Inferior parietal cortex (tissue), 1 donor: Measurements from ENCODE around the gene LANCL1.
"Not testable (repeated sequence)": the region's sequence is repeated elsewhere in the genome, so short reads cannot be mapped to it uniquely, and the experiment has no call there.

Experiments
- DNase-seq: peaks from one replicate; pipeline ENCODE4 v3.0.0-alpha.2; 2016; ENCODE audit errors: extremely low spot score

The LANCL1 gene

DNA sequence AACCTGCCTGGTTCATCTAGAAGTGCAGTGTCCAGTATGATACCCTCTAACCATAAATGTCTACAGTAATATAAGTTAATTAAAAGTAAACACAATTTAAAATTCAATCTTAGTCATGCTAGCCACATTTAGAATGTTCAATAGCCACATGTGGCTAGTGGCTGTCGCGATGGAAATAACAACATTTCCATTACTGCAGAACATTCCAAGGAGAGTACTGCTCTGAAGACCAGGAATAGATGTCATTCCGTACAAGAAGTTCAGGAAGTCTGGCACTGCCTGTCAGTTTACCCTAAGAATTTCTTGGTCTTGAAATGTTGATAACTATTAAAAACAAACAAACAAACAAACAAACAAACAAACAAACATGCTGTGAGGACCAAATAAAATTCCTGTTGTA, 17.2 kb downstream of the LANCL1 start:
- no peak for DNase-seq

GRCh38 chr2:210458395-210458794, 18.2 kb downstream of the LANCL1 start:
- DNase-seq = no peak

- no peak for DNase-seq
These were observed 20.0 kb downstream of the LANCL1 start for GRCh38 chr2:210456571-210456970.

DNA sequence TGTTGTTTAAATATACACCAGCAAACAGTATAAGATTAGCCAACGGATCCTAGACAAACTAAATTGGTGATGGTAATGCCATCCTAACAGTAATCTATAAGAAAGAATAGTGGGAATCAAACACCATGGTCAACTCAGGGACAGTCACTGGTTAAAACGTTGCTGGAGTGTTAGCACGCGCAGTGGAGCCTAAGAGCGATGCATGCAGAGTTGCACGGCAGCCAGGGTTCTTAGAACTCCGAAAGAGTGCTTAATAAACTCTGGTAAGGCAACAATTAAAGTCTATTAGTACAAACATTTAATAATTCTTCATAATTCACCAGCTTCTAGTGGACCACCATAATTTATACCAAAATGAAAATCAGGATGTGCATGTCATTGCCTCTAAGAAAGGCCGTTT, 22.2 kb downstream of the LANCL1 start:
- no peak for DNase-seq

GRCh38 chr2:210452194-210452593, 24.4 kb downstream of the LANCL1 start:
- DNase-seq = no peak

DNA sequence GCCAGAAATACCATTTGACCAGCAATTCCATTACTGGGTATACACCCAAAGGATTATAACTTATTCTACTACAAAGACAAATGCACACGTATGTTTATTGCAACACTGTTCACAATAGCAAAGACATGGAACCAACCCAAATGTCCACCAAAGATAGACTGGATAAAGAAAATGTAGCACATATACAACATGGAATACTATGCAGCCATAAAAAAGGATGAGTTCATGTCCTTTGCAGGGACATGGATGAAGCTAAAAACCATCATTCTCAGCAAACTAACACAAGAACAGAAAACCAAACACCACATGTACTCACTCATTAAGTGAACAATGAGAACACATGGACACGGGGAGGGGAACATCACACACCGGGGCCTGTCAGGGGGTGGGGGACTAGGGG, 25.6 kb downstream of the LANCL1 start:
- not testable (repeated sequence) for DNase-seq

- no peak for DNase-seq
These were observed 30.8 kb downstream of the LANCL1 start for GRCh38 chr2:210445732-210446131.

DNA sequence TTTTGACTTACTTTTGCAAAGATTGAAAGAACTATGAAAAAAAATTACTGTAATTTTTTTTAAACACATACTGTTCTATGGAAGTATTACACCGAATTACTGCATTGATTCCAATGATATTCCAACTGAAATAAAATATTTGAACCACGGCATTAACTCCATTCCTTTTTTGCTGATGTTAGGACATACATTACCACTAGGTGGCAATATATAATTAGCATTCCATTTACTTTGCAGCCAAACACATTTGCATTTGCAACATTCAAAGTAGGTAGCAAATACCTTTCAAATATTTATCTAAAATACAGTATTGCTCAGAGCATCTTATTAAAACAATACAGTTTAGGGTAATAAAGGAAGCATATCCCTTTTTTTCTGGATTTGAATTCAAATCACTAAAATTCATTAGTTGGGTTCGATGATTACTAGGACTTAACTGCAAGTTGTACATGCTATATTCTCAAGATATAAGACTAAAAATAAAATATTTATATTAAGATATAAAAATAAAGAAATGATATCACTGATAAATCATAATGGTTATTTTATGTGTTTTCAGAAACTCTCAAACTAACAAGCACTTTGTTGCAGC, 31.3 kb downstream of the LANCL1 start:
- DNase-seq = peak; percentile 53

GRCh38 chr2:210443527-210443926, 33.0 kb downstream of the LANCL1 start:
- DNase-seq = no peak

GRCh38 chr2:210442878-210443277, 33.7 kb downstream of the LANCL1 start:
- DNase-seq = no peak

DNA sequence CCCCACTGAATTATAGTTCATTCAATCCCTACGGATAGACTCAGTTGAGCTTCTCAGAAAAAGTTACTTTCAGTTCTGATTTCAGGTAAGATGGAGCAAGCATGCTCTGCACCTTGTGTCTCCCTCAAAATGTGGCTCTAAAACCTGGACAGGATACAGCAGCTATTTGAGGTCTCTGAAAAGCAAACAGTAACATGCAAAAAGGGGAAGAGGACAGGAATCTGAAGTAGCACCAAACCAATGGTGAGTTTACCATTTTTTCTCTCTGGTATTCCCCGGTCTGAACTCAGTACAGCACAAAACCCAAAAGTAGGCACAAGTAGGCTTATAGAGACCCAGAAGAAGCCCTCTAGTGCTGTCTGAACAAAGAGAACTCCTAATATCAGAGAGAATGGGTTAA, 34.1 kb downstream of the LANCL1 start:
- DNase-seq = no peak

- no peak for DNase-seq
These were observed 36.4 kb downstream of the LANCL1 start for GRCh38 chr2:210440206-210440605.

GRCh38 chr2:210435439-210435838, 41.1 kb downstream of the LANCL1 start:
- DNase-seq = no peak

DNA sequence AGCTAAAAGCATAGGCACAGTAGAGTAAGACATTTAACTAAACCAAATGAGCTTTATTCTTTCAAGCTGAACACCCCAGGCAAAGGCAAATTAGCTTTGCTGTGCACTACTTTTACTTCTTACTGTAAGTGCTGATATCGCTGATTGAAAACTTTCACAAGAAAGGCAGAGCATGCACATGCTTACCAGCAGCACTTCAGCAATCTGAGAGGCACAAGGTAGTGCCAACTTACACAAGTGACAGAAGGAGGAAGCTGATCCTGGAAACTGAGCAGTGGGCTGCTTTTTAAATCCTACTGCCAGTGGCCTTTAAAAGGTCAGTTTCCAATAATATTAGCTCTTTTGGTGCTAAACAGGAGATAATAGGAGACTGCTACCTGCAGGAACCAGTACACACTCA, 43.9 kb downstream of the LANCL1 start:
- DNase-seq = no peak

GRCh38 chr2:210429403-210430137, 47.0 kb downstream of the LANCL1 start:
- DNase-seq = no peak

DNA sequence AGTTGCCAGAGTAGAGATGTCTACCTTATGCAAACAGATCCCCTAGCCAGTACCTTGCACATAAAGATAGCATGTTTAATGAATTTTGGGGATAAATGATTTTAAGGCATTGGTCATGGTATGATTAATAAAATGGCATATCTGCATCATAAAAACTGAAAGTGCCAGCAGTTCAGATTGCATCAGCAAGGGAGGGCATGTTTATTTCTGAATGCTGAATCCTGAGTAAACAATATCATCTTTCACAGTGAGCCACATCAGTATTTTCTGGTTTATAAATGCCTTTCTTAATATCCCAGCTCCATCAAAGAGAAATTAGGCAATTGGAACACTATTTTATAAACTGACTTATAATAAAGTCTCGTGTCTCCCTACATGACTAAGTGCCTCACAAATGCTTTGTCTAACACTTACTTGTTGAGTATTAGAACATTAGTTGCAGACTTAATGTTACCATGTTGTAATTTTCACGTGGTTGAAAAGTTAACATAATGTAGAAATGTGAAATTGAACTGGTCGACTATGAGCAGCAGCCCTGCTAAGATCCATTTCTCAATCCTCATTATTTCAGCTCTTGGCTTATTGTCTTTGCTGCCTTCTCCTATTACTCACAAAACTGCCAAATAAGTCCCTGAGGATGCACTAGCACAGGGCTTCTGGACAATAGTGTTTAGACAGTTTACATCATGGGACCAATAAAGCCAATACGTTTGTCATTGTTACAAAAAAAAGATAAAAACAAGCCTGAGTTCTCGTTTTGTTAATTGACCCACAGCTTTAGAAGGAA, 48.0 kb downstream of the LANCL1 start:
- DNase-seq = no peak

DNA sequence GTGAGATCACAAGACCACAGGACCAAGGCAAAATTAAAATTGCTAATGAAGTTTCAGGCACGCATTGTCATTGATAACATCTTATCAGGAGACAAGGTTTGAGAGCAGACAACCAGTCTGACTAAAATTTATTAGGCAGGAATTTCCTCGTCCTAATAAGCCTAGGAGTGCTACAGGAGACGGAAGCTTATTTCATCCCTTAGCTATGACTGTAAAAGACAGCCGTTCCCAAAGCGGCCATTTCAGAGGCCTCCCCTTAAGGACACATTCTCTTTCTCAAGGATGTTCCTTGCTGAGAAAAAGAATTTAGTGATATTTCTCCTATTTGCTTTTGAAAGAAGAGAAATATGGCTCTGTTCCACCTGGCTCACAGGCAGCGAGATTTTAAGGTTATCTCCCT, 49.2 kb downstream of the LANCL1 start:
- DNase-seq = not testable (repeated sequence)

DNA sequence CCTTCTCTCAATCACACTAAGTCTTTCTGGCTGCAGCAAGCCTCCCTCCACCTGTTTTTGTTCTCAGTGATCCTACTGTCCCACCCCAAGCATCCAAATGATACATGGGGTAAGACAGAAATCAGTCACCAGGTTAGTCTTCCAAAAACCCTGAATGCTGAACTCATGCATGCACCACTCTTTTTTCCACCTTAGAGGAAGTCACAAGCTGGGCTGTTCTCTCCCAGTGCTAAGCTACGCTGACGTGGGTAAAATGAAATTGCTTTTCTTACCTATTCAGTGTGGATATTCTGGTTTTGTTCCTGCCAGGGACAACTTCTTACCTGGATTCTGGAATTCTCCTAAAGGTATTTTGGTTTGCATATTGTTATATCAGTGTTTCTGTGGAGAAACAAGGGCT, 54.2 kb downstream of the LANCL1 start:
- DNase-seq = no peak

DNA sequence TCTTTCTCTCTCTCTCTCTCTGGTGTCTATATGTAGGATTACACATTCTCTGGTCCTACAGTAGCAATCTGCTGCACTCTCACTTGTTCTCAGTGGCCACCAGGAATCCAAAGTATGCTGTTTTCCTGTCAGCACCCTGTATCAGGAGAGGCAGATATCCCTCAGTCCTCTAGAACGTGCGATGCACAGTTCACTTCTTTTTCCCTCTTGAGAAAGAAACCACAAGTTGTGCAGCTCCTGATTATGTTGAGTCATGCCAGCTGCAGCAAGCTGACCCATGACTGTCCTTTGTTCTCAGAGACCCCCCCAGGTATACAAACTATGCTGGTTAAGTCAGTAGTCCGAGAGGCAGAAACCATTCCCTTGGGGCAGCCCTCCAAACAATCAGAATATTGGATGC, 54.6 kb downstream of the LANCL1 start:
- DNase-seq = no peak

DNA sequence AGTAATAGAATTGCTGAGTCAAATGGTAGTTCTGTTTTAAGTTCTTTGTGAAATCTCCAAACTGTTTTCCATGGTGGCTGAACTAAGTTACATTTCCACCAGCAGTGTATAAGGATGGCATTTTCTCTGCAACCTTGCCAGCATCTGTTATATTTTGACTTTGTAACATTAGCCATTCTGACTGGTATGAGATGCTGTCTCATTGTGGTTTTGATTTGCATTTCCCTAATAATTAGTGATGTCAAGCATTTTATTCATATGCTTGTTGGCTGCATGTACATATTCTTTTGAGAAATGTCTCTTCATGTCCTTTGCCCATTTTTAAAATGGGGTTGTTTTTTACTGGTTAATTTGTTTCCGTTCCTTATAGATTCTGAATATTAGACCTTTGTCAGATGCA, 63.9 kb downstream of the LANCL1 start:
- DNase-seq = no peak

DNA sequence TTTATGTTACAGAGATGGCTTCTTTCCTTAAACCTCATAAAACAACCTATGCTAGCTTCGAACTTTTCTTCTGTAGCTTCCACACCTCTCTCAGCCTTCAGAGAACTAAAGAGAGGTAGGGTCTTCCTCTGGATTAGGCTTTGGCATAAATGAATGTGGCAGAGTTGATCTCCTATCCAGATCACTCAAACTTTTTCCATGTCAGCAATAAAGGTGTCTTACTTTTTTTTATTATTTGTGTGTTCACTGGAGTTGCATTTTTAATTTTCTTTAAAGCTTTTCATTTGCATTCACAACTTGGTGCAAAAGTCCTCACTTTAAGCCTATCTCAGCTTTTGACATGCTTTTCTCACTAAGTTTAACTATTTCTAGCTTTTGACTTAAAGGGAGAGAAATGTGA, 66.0 kb downstream of the LANCL1 start:
- DNase-seq = no peak

- peak; percentile 45 for DNase-seq
These were observed 77.0 kb downstream of the LANCL1 start for GRCh38 chr2:210399440-210400041.

GRCh38 chr2:210392469-210392881, 84.1 kb downstream of the LANCL1 start:
- DNase-seq = no peak
